GM19395 (cell line): ENCODE data around the gene USP30.
A peak's percentile ranks its signal among the peaks of the same experiment; 100 is the strongest.
"Not testable (repeated sequence)": the region's sequence is repeated elsewhere in the genome, so short reads cannot be mapped to it uniquely, and the experiment has no call there.

ENCODE experiments used
- ATAC-seq: cut with Tn5 transposase; IDR thresholded peaks from one replicate; pipeline ENCODE4 v1.9.1; 2021; ENCODE audit warnings: mild to moderate bottlenecking, moderate library complexity; ENCODE audit not compliant: unreplicated experiment

The USP30 gene

GRCh38 chr12:109052414-109053323 is at the start of gene USP30:
Gene USP30, plus strand, starts transcription at chr12:109052576. Its CDS starts 103 bp downstream, at chr12:109052679.
- peak; percentile 73 for ATAC-seq

DNA sequence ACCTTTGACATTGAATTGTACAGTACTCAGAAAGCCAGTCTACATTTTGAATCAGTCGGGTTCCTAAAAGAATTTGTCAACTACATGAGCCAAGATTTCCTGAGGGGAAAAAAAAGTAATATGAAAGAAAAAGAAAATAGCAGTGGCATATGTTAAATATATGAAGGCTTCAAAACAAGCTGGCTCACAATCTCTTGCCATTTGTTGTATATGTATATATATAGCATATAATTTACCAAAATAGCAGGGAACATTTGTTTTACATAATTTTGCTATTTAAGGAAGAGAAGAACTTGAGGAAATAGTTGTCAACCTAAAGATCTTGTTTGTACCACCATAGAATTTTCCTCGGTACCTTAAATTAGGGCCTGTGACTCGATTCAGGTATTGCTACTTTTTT is 48.4 kb upstream of the USP30 start:
- ATAC-seq, result no peak

GRCh38 chr12:109009766-109010165 is 42.6 kb upstream of the USP30 start:
- no peak for ATAC-seq

- ATAC-seq, result no peak
Observed at GRCh38 chr12:109010259-109010658, 42.1 kb upstream of the USP30 start.

GRCh38 chr12:109014984-109015765 is 37.2 kb upstream of the USP30 start:
- ATAC-seq, result no peak

GRCh38 chr12:109016016-109016415 is 36.4 kb upstream of the USP30 start:
- no peak for ATAC-seq

GRCh38 chr12:109016978-109017377 is 35.4 kb upstream of the USP30 start:
- ATAC-seq, result no peak

GRCh38 chr12:109018296-109018695 is 34.1 kb upstream of the USP30 start:
- ATAC-seq, result no peak

DNA sequence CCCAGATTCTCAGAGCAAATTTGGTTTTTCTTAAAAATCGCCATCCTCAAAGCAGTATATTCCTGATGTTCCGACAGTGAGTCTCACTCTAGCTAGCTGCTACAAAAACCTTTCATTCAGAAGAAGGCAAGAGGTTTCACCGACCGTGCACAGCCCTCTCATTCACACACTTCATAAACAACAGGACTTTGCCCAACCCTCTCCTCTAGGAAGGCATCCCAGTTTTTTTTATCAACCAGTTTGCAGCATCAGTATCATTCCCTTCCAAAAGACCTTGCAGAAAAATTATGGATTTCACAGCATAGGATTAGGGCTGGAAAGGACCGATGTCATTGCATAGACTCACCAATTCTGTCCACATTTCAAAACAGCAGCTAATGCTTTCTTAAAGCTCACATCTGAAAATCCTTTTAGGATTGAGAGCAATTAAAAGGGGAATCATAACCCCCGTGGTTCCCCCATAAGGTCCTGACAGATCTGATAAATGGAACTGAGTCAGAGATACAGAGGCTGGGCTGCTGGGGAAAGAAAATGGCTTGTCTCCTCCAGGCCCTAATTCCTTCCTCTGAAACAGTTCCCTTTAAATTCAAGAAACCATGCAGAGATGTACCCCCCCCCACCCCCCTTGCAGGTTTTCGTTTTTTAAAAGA is 32.1 kb upstream of the USP30 start:
- no peak for ATAC-seq

DNA sequence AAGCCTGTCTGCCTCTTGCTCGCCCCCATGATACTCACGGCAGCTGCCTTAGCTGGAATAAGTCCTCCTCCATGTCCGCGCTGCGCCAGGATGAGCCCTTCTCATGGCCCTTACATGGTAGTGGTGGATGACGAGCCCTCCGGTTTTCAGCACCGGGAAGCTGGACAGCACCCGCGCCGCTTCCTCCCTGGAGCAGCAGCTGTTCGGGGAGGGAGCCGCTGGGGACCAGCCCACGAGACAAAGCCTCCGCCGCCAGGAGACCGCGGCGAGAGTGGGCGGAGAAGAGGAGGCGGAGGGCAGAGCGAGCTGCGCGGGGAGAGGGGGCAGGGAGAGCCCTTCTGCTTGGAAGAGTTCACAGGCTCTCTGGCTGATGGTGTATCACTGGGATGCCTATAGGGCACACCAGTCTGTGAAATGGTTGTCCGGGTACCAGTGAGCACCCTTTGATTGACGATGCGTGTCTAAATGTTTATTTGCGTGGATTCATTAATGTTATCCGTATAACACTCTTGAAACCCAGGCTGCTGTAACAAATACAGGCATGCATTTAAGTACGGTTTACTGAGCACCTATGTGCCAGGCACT is 31.5 kb upstream of the USP30 start, which contains the start of gene SVOP:
Gene SVOP, minus strand, starts transcription at position 273 of the 585 bp plus-strand sequence. Its CDS starts 200 bp downstream, at position 73.
- ATAC-seq, result no peak

DNA sequence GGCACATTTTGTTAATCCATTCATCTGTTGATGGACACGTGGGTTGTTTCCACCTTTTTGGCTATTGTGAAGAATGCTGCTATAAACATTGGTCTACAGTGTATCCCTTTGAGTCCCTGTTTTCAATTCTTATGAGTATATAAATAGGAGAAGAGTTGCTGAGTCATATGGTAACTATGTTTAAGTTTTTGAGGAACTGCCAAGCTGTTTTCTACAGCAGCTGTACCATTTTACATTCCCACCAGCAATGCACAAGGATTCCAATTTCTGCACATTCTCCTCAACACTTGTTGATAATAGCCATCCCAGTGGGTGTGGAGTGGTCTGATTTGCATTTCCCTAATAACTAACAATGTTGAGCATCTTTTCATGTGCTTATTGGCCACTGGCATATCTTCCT is 24.6 kb upstream of the USP30 start:
- ATAC-seq, result no peak

DNA sequence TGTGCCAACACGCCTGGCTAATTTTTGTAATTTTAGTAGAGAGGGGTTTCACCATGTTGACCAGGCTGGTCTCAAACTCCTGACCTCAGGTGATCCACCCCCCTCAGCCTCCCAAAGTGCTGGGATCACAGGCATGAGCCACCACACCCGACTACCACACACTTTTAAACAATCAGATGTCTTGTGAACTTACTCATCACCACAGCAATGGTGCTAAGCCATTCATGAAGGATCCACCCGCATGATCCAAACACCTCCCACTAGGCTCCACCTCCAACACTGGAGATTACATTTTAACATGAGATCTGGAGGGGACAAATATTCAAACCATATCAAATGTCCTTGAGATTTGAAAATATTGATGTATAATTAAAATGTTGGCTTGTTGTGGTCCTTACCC is 23.8 kb upstream of the USP30 start:
- ATAC-seq, result not testable (repeated sequence)

DNA sequence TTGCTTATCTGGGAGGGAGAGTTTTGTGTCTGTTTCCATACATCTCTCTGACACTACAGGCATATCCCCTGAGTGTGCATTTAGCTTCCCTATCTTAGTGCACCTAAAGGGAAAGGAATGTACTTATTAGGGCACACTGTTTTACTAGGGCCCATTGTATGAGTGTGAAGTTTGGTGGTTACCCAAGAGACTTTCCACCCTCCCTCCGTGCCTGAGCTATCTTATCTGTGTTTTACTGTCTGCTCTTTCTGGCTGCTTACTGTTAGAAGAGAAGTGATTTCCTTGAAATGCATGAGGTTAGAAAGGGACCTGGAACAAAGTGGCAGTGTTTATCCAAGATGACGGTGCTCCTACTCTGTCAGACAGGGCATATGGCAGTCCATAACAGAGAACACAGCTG is 23.0 kb upstream of the USP30 start:
- no peak for ATAC-seq

DNA sequence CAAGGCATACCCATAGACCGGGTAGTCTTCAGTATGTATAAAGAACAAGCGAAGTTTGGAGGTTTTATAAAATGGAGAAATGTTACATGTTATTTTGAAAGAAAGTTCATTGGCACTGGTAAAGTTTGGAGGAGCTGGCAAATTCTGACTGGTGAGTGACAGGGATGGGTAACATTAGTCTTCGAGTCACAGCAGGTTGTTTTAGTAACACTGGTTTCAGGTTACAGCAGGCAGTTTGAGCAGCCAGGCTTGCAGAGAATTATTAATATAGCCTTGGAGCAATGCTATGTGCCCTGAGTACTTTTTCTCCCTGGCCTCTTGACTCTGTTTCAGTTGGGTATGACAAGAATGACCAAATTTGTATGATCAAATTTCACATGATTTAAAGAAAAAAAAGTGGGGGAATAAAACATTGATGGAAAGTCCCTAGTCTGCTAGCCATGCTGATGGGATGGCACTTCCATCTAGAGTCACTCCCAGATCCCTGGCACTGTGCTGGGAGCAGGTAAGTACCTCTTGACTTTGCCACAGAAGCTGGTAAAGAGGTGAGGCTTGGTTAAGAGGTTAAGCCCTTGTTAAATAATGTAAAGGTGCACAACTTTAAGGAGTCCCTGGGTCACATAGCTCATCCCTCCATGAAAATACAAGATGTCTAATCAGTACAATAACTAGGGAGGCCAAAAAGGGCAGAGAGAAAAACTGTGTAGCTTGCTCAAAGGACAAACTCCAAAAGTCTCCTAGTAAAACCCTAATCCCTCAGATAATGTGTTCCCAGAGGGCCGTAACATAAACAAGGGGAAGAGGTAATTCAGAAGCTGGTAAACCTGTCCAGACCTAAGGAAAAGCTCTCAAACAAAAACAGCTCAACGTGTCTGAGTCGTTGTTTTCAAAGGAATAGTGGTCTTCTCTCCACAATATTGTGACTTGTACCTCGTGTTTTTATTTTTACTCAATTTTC is 18.9 kb upstream of the USP30 start:
- ATAC-seq, result no peak

DNA sequence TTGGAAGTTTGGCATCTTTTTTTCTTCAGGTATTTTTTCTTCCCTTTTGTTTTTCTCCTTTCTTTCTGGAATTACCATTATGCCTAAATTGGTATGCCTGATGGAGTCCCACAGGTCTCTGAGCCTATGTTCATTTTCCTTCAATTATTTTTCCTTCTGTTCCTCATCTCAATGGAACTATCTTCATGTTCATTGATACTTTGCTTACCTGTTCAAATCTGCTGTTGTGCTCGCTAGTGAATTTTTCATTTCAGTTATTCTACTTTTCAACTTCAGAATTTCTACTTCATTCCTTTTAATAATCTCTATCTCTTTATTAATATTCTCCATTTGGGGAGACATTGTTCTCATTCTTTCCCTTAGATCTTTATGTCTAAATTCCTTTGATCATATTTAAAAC is 15.4 kb upstream of the USP30 start:
- ATAC-seq, result no peak

GRCh38 chr12:109044241-109044640 is 8.1 kb upstream of the USP30 start:
- no peak for ATAC-seq

GRCh38 chr12:109047081-109047805 is 5.1 kb upstream of the USP30 start:
- no peak for ATAC-seq

DNA sequence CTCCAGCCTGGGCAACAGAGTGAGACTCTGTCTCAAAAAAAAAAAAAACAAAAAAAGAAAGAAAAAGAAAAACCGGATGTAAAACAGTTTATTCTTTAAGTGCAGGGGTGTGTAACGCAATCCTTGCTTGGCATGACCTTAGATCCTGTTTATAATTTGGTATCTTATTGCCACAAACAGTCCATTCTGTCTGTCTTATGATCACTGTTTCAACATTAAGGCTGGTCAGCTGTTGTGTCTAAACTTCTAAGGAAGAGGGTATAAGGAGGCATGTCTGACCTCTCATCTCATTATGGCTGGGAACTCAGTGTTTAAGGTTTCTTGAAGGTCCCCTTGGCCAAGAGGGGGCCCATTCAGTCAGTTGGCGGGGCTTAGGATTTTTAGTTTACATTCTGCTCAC is 3.7 kb upstream of the USP30 start:
- ATAC-seq, result not testable (repeated sequence)

GRCh38 chr12:109049794-109050193 is 2.6 kb upstream of the USP30 start:
- ATAC-seq, result not testable (repeated sequence)
